Common myeloid progenitor, CD34-positive (primary cell): ENCODE data around the gene SMARCC2.

Source experiments
- CTCF ChIA-PET: fragments of 350-600 bp; sonication (Branson Sonifier 250); formaldehyde crosslinking; loops from one replicate; lab custom pipeline; 2021; ENCODE audit warnings: antibody characterized with exemption; lab: Charles Lee
- POLR2A ChIA-PET: fragments of 350-600 bp; sonication (Branson Sonifier 250); formaldehyde crosslinking; loops from one replicate; lab custom pipeline; 2021; ENCODE audit warnings: antibody characterized with exemption; lab: Charles Lee
- DNase-seq, 3 donors: peaks; one replicate each; pipeline versions ENCODE4 v3.0.0 to v3.0.0-alpha.2; 2013
- H3K27ac ChIP-seq, 2 experiments: 1 replicate in 1 of 2; 2 replicates in 1 of 2; pipeline ENCODE4 v1.7.0; 2013; ENCODE audit warnings: inconsistent platforms in 2 of 2, low read length in 2 of 2, mild to moderate bottlenecking in 2 of 2, low read depth in 1 of 2, moderate library complexity in 1 of 2; ENCODE audit not compliant: severe bottlenecking in 2 of 2, insufficient read depth in 1 of 2, poor library complexity in 1 of 2
- H3K27me3 ChIP-seq, 5 experiments: replicated peaks in 2 of 5; 1 replicate in 3 of 5; 2 replicates in 2 of 5; pipeline versions ENCODE4 v1.6.1 to v1.7.0; 2013; ENCODE audit warnings: low read length in 4 of 5, mild to moderate bottlenecking in 2 of 5, moderate library complexity in 2 of 5, inconsistent platforms in 1 of 5; ENCODE audit not compliant: insufficient read depth in 5 of 5, control insufficient read depth in 4 of 5
- H3K36me3 ChIP-seq, 4 experiments: 1 replicate in 2 of 4; 2 replicates in 2 of 4; pipeline versions ENCODE4 v1.6.1 to v1.7.0; 2013; ENCODE audit warnings: low read length in 3 of 4, control low read depth in 1 of 4, mild to moderate bottlenecking in 1 of 4; ENCODE audit not compliant: control insufficient read depth in 4 of 4, insufficient read depth in 4 of 4
- H3K4me1 ChIP-seq, 4 experiments: 1 replicate in 3 of 4; 2 replicates in 1 of 4; pipeline versions ENCODE4 v1.6.1 to v1.7.1; 2013; ENCODE audit warnings: low read length in 3 of 4, mild to moderate bottlenecking in 3 of 4, control low read depth in 1 of 4, inconsistent platforms in 1 of 4, moderate library complexity in 1 of 4; ENCODE audit not compliant: control insufficient read depth in 4 of 4, insufficient read depth in 4 of 4; ENCODE audit errors: control extremely low read depth in 1 of 4
- H3K4me3 ChIP-seq, 7 experiments: 1 replicate in 4 of 7; 2 replicates in 3 of 7; pipeline versions ENCODE4 v1.5.1 to v1.7.0; 2013; ENCODE audit warnings: mild to moderate bottlenecking in 7 of 7, low read length in 6 of 7, moderate library complexity in 6 of 7, inconsistent platforms in 2 of 7, low read depth in 2 of 7, control low read depth in 1 of 7; ENCODE audit not compliant: insufficient read depth in 4 of 7, control insufficient read depth in 1 of 7; ENCODE audit errors: extremely low read depth in 1 of 7
- H3K9me3 ChIP-seq, 5 experiments: 1 replicate in 4 of 5; 2 replicates in 1 of 5; pipeline versions ENCODE4 v1.6.1 to v1.7.1; 2013; ENCODE audit warnings: low read length in 4 of 5, mild to moderate bottlenecking in 2 of 5, inconsistent platforms in 1 of 5, low read depth in 1 of 5, moderate library complexity in 1 of 5; ENCODE audit not compliant: control insufficient read depth in 4 of 5, insufficient read depth in 2 of 5; ENCODE audit errors: control extremely low read depth in 1 of 5
- WGBS: methylation state at CpG from one replicate; pipeline ENCODE4 v1.1.5; 2013; ENCODE audit not compliant: insufficient coverage; 5-methylcytosine and 5-hydroxymethylcytosine counted together

The SMARCC2 gene

GRCh38 chr12:56150563-56150962, 38.7 kb downstream of the SMARCC2 start:
- CTCF ChIA-PET, result interaction anchor here (0.6 to 1.0 kb wide), 4 partner anchors 9 to 75 kb away, joined by 3 to 4 read pairs (median 3); partner anchors contain the start of gene ESYT1

GRCh38 chr12:56146492-56147460, 42.5 kb downstream of the SMARCC2 start:
- H3K27me3 ChIP-seq, result no peaks in the 10 kb centered on the region
- no peak overlapping the region for H3K27ac ChIP-seq
- ChIA-PET POLR2A (no interaction called here), CTCF (no interaction called here)
- no peaks in the 10 kb centered on the region for H3K9me3 ChIP-seq
- DNase-seq, result no peak
- no peak overlapping the region for H3K4me3 ChIP-seq
- H3K4me1 ChIP-seq, result peaks cover 0 to 35% (median 24%) of the 10 kb centered on the region in 4 experiments
- 96% methylated on average over 7 of the region's 13 CpGs for WGBS
- H3K36me3 ChIP-seq, result peaks cover 15 to 38% (median 34%) of the 10 kb centered on the region in 4 experiments

More at GRCh38 chr12:56150563-56150962, 38.7 kb downstream of the SMARCC2 start:
- Histone ChIP-seq H3K4me3 (no peak overlapping the region), H3K27ac (no peak overlapping the region), H3K9me3 (no peaks in the 10 kb centered on the region), H3K4me1 (peaks cover 2 to 36% (median 27%) of the 10 kb centered on the region in 4 experiments), H3K36me3 (peaks cover 0 to 10% (median 5%) of the 10 kb centered on the region in 4 experiments), H3K27me3 (no peaks in the 10 kb centered on the region)
- POLR2A ChIA-PET, result interaction anchor here (0.7 kb wide), 2 partner anchors 79 to 196 kb away, joined by 4 to 8 read pairs; no protein-coding TSS in a partner anchor
- WGBS, result no CpG with 5 or more reads among the region's 3 CpGs
- DNase-seq, result peak; percentile 48 to 66 (median 61)

- no peaks in the 10 kb centered on the region for H3K27me3 ChIP-seq
- 100% methylated on average over 1 of the region's 3 CpGs for WGBS
- H3K4me1 ChIP-seq, result peaks cover 0 to 23% (median 10%) of the 10 kb centered on the region in 4 experiments
- no peak overlapping the region for H3K27ac ChIP-seq
- no peaks in the 10 kb centered on the region for H3K9me3 ChIP-seq
- no peak for DNase-seq
- ChIA-PET POLR2A (no interaction called here), CTCF (interaction anchor here (1.3 to 10.6 kb wide), 4 partner anchors 14 to 77 kb away, joined by 3 to 90 read pairs (median 12); partner anchors contain the start of genes ESYT1 and RNF41)
- H3K4me3 ChIP-seq, result no peak overlapping the region
- H3K36me3 ChIP-seq, result peaks cover 15 to 48% (median 43%) of the 10 kb centered on the region in 4 experiments
These were observed 44.1 kb downstream of the SMARCC2 start for GRCh38 chr12:56145217-56145616.

- ChIA-PET CTCF (interaction anchor here (0.8 to 10.6 kb wide), 7 partner anchors 10 to 78 kb away, joined by 3 to 90 read pairs (median 4); partner anchors contain the start of genes ESYT1 and RNF41), POLR2A (no interaction called here)
- Histone ChIP-seq H3K27ac (no peak overlapping the region), H3K9me3 (no peaks in the 10 kb centered on the region), H3K4me1 (peaks cover 0 to 24% (median 10%) of the 10 kb centered on the region in 4 experiments), H3K36me3 (peaks cover 17 to 55% (median 50%) of the 10 kb centered on the region in 4 experiments), H3K4me3 (no peak overlapping the region), H3K27me3 (no peaks in the 10 kb centered on the region)
- DNase-seq, result no peak
- 57% methylated on average over 8 of the region's 8 CpGs for WGBS
These were observed 45.4 kb downstream of the SMARCC2 start for GRCh38 chr12:56143870-56144269.

- 86% methylated on average over 2 of the region's 4 CpGs for WGBS
- Histone ChIP-seq H3K9me3 (no peaks in the 10 kb centered on the region), H3K4me1 (peaks cover 0 to 31% (median 15%) of the 10 kb centered on the region in 4 experiments), H3K36me3 (peaks cover 17 to 62% (median 56%) of the 10 kb centered on the region in 4 experiments), H3K27me3 (no peaks in the 10 kb centered on the region), H3K4me3 (no peak overlapping the region), H3K27ac (no peak overlapping the region)
- ChIA-PET POLR2A (interaction anchor here (0.5 to 1.0 kb wide), 2 partner anchors 15 to 28 kb away, joined by 3 read pairs; partner anchors contain the start of gene ESYT1), CTCF (interaction anchor here (0.8 to 10.6 kb wide), 7 partner anchors 11 to 25 kb away, joined by 3 to 90 read pairs (median 5); partner anchors contain the start of gene ESYT1)
- DNase-seq, result no peak
These were observed 46.1 kb downstream of the SMARCC2 start for GRCh38 chr12:56143217-56143616.

- Histone ChIP-seq H3K27ac (peak overlapping the region; percentile 44 to 54), H3K9me3 (no peaks in the 10 kb centered on the region), H3K27me3 (no peaks in the 10 kb centered on the region), H3K4me3 (peak overlapping the region in 1 of 7 experiments; percentile 4), H3K36me3 (peaks cover 17 to 72% (median 64%) of the 10 kb centered on the region in 4 experiments), H3K4me1 (peaks cover 0 to 35% (median 20%) of the 10 kb centered on the region in 4 experiments)
- peak in 2 of 3 donors; percentile 50 to 59 for DNase-seq
- WGBS, result 58% methylated on average over 14 of the region's 19 CpGs
- ChIA-PET CTCF (interaction anchor here (0.9 to 10.6 kb wide), 6 partner anchors 8 to 95 kb away, joined by 3 to 90 read pairs (median 4); partner anchors contain the start of gene ESYT1), POLR2A (no interaction called here)
These were observed 47.1 kb downstream of the SMARCC2 start for GRCh38 chr12:56141946-56142784.
